HepG2 (cell line): ENCODE data around the gene FAT2. TPM values are rescaled to one million over a fixed set of nuclear protein-coding genes. Genes with fewer than 3 reads are reported as not detected.

ENCODE experiments used
- ATAC-seq: fragments of 200-7000 bp; cut with Tn5 transposase; 3 replicates; pipeline ENCODE4 v1.9.1; 2020; ENCODE audit warnings: mild to moderate bottlenecking, moderate library complexity
- BruUV-seq: library from RNA; stranded (reverse); fragments of 400-500 nt; replicated peaks from 2 replicates; lab custom pipeline; 2021; lab: Mats Ljungman, UMichigan
- CTCF ChIA-PET: fragments of 300-600 bp; formaldehyde crosslinking; extraction: SDS; loops from one replicate; lab custom pipeline; 2021; ENCODE audit warnings: low total read pairs, inconsistent platforms, low intra/inter-chr PET ratio; lab: Yijun Ruan, JAX
- POLR2A ChIA-PET: fragments of 350-600 bp; sonication (Branson Sonifier 250); formaldehyde crosslinking; loops from one replicate; lab custom pipeline; 2020; ENCODE audit warnings: antibody characterized with exemption, inconsistent platforms; lab: Yijun Ruan, JAX
- DNase-seq: peaks from one replicate; pipeline ENCODE4 v3.0.0-alpha.2; 2015; ENCODE audit warnings: low spot score
- FAIRE-seq: peaks from 3 replicates; lab custom pipeline; 2011; peaks lifted over from hg19 to GRCh38; lab: Jason Lieb, UNC
- H2AFZ ChIP-seq: one replicate; pipeline ENCODE4 v1.6.1; 2011; ENCODE audit warnings: low read length, inconsistent platforms
- H3K27ac ChIP-seq: fragments of 300-600 bp; 3 replicates; pipeline ENCODE4 v1.8.0; 2011; ENCODE audit warnings: mixed run types, mild to moderate bottlenecking, mixed read lengths, low read length, inconsistent platforms; ENCODE audit not compliant: insufficient read depth; ENCODE audit errors: extremely low read length
- H3K27me3 ChIP-seq, 2 experiments: fragments of 200-600 bp in 1 of 2; 2 replicates in 1 of 2; 3 replicates in 1 of 2; pipeline versions ENCODE4 v1.6.0 to v1.8.0; 2011; ENCODE audit warnings: low read length in 2 of 2, mild to moderate bottlenecking in 2 of 2, moderate library complexity in 2 of 2, inconsistent platforms in 1 of 2; ENCODE audit not compliant: insufficient read depth in 2 of 2, control insufficient read depth in 1 of 2
- H3K36me3 ChIP-seq, 2 experiments: fragments of 200-600 bp in 1 of 2; replicated peaks in 1 of 2; 2 replicates in 1 of 2; 3 replicates in 1 of 2; pipeline versions ENCODE4 v1.5.1 to v1.8.0; 2011; ENCODE audit warnings: low read length in 2 of 2, inconsistent platforms in 1 of 2; ENCODE audit not compliant: insufficient read depth in 2 of 2, control insufficient read depth in 1 of 2
- H3K4me1 ChIP-seq: 2 replicates; pipeline ENCODE4 v1.5.1; 2012; ENCODE audit warnings: low read length, inconsistent platforms; ENCODE audit not compliant: insufficient read depth
- H3K4me2 ChIP-seq: 2 replicates; pipeline ENCODE4 v1.6.0; 2011; ENCODE audit warnings: low read depth, low read length, inconsistent platforms
- H3K4me3 ChIP-seq, 3 experiments: fragments of 200-600 bp in 1 of 3; sonication (generic), shearing (Covaris generic) in 1 of 3; replicated peaks in 1 of 3; 2 replicates each; pipeline ENCODE4 v1.5.1; 2011 to 2016; ENCODE audit warnings: low read length in 3 of 3, inconsistent platforms in 2 of 3, low read depth in 2 of 3, mild to moderate bottlenecking in 2 of 3, control low read depth in 1 of 3, mixed read lengths in 1 of 3; ENCODE audit not compliant: insufficient read depth in 1 of 3
- H3K79me2 ChIP-seq: one replicate; pipeline ENCODE4 v1.6.1; 2011; ENCODE audit warnings: low read length, inconsistent platforms; ENCODE audit not compliant: insufficient read depth
- H3K9ac ChIP-seq: 2 replicates; pipeline ENCODE4 v1.6.0; 2011; ENCODE audit warnings: mild to moderate bottlenecking, low read depth, low read length, inconsistent platforms; ENCODE audit not compliant: insufficient read depth
- H3K9me3 ChIP-seq: 2 replicates; pipeline ENCODE4 v1.5.1; 2012; ENCODE audit warnings: mild to moderate bottlenecking, low read length
- H4K20me1 ChIP-seq: 2 replicates; pipeline ENCODE4 v1.6.0; 2011; ENCODE audit warnings: inconsistent platforms, mild to moderate bottlenecking, low read length, moderate library complexity; ENCODE audit not compliant: insufficient read depth
- FOSL1 ChIP-seq: sonication (generic); formaldehyde crosslinking; IDR thresholded peaks from 2 replicates; pipeline ENCODE4 v1.9.0; 2021; ENCODE audit warnings: missing genetic modification reagents, borderline replicate concordance
- HMG20B ChIP-seq: conservative IDR thresholded peaks from 2 replicates; pipeline ENCODE4 v1.6.1; 2016; ENCODE audit warnings: missing genetic modification reagents, missing compliant biosample characterization
- KDM3A ChIP-seq: IDR thresholded peaks from 2 replicates; pipeline ENCODE4 v1.6.1; 2018; ENCODE audit warnings: low read depth, missing compliant biosample characterization
- RARG ChIP-seq: sonication (generic); formaldehyde crosslinking; IDR thresholded peaks from 2 replicates; pipeline ENCODE4 v1.4.0; 2020; ENCODE audit warnings: low read depth, mild to moderate bottlenecking, missing genetic modification reagents
- ZBTB7A ChIP-seq: sonication (generic); formaldehyde crosslinking; IDR thresholded peaks from 2 replicates; pipeline ENCODE4 v1.8.0; 2022; ENCODE audit warnings: mild to moderate bottlenecking, missing genetic modification reagents
- ZNF644 ChIP-seq: IDR thresholded peaks from 2 replicates; pipeline ENCODE4 v1.6.1; 2016; ENCODE audit warnings: low read depth
- WGBS: methylation state at CpG from one replicate; pipeline ENCODE4 v1.1.6; 2017; ENCODE audit warnings: low lambda C conversion rate; 5-methylcytosine and 5-hydroxymethylcytosine counted together
- in situ Hi-C: cut with HindIII; loops from 2 replicates; pipeline ENCODE4 v1.10.0; 2017; ENCODE audit warnings: low pct_unique_long_range_greater_than_20kb; ENCODE audit not compliant: extremely low pct_ligation_motif_present
- intact Hi-C: fragments of 100-400 bp; cut with micrococcal nuclease; formaldehyde crosslinking; loops from one replicate; pipeline ENCODE4 v1.10.0; 2022; ENCODE audit not compliant: unreplicated experiment
- polyA plus RNA-seq, 8 experiments: library from polyadenylated mRNA; depleted of rRNA in 3 of 8; stranded (reverse) in 7 of 8; unstranded in 1 of 8; fragments of >200 nt; fragmentation: Illumina TruSeq in 4 of 8; extraction: Trizol in 4 of 8; gene quantifications; 2 replicates each; pipeline versions ENCODE4 v1.2.1 to v1.2.3, GENCODE V29; 2011 to 2016; ENCODE audit warnings: low read depth in 4 of 8, missing spikeins in 1 of 8, mixed read lengths in 1 of 8; ENCODE audit not compliant: insufficient read depth in 1 of 8
- total RNA-seq, 5 experiments: library from RNA; depleted of rRNA; stranded (reverse); fragments of >200 nt; fragmentation: Illumina TruSeq; extraction: Trizol; gene quantifications; 2 replicates each; pipeline ENCODE4 v1.2.3, GENCODE V29; 2016; ENCODE audit warnings: low read depth in 1 of 5
- TF ChIP-seq, protein P1 (sequence below): sonication (generic); formaldehyde crosslinking; IDR thresholded peaks from 2 replicates; pipeline ENCODE4 v1.4.0; 2020; ENCODE audit warnings: mild to moderate bottlenecking, missing genetic modification reagents
- TF ChIP-seq, protein P2 (sequence below): sonication (generic); formaldehyde crosslinking; IDR thresholded peaks from 2 replicates; pipeline ENCODE4 v1.4.0; 2020; ENCODE audit warnings: mild to moderate bottlenecking, missing genetic modification reagents
- TF ChIP-seq, protein P3 (sequence below): sonication (generic); formaldehyde crosslinking; IDR thresholded peaks from 2 replicates; pipeline ENCODE4 v1.8.0; 2022; ENCODE audit warnings: low read depth, missing genetic modification reagents
- TF ChIP-seq, protein P4 (sequence below): sonication (generic); formaldehyde crosslinking; IDR thresholded peaks from 2 replicates; pipeline ENCODE4 v1.4.0; 2020; ENCODE audit warnings: missing genetic modification reagents
- TF ChIP-seq, protein P5 (sequence below): sonication (generic); formaldehyde crosslinking; IDR thresholded peaks from 2 replicates; pipeline ENCODE4 v1.5.0; 2020; ENCODE audit warnings: mild to moderate bottlenecking, missing genetic modification reagents
- TF ChIP-seq, protein P6 (sequence below): sonication (generic); formaldehyde crosslinking; IDR thresholded peaks from 2 replicates; pipeline ENCODE4 v1.4.0; 2020; ENCODE audit warnings: low read depth, missing genetic modification reagents
- TF ChIP-seq, protein P7 (sequence below): sonication (generic); formaldehyde crosslinking; IDR thresholded peaks from 2 replicates; pipeline ENCODE4 v1.5.0; 2020; ENCODE audit warnings: missing genetic modification reagents

Gene FAT2
- total and polyA plus RNA-seq, 2 of the 13 experiments (the other 11 are each of a cell fraction or from before 2014, with no cell fraction given), result not detected

DNA sequence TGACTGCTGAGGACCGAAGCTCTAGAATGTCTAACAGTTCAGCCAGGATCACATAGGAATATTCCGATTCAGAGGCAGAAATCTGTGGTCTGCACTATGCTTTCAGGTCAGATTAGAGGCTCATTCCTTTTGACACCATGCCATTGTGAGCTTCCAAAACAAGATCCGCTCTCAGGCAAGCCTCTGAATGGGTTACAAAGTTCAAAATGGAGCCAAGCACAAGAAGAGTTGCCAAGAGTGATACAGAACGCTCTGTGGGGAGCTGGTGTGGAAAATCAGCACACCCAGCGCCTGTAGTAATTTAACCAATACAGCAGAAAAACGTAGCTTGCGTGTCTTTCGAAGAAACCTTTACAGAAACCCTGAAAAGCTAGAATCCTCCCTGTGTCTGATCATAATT, 33.3 kb upstream of the FAT2 start:
- Histone ChIP-seq H3K9ac (no peak overlapping the region), H3K4me2 (no peak overlapping the region), H3K4me1 (peaks cover under 1% of the 10 kb centered on the region; the same call in 1 of the 2 replicates), H3K4me3 (no peak overlapping the region), H3K27me3 (peaks cover 0 to 41% of the 10 kb centered on the region in 2 experiments; a peak in 3 of 5 replicates), H3K27ac (no peak overlapping the region), H2AFZ (no peak overlapping the region), H3K9me3 (no peaks in the 10 kb centered on the region), H3K79me2 (no peaks in the 10 kb centered on the region), H4K20me1 (no peaks in the 10 kb centered on the region), H3K36me3 (no peaks in the 10 kb centered on the region)
- no TSS peak for BruUV-seq
- ChIA-PET POLR2A (no interaction called here), CTCF (no interaction called here)
- FAIRE-seq (no peak), ATAC-seq (no peak), DNase-seq (no peak)
- 47% methylated on average over 7 of the region's 8 CpGs for WGBS
- intact Hi-C loops (no loop called here), in situ Hi-C loops (no loop called here)
- TF ChIP-seq KDM3A (CRISPR knock-in tag) (no peak), ZNF644 (no peak), FOSL1 (CRISPR knock-in tag) (no peak), ZBTB7A (CRISPR knock-in tag) (no peak), HMG20B (CRISPR knock-in tag) (no peak), RARG (CRISPR knock-in tag) (no peak)
- TF ChIP-seq, protein P1, sequence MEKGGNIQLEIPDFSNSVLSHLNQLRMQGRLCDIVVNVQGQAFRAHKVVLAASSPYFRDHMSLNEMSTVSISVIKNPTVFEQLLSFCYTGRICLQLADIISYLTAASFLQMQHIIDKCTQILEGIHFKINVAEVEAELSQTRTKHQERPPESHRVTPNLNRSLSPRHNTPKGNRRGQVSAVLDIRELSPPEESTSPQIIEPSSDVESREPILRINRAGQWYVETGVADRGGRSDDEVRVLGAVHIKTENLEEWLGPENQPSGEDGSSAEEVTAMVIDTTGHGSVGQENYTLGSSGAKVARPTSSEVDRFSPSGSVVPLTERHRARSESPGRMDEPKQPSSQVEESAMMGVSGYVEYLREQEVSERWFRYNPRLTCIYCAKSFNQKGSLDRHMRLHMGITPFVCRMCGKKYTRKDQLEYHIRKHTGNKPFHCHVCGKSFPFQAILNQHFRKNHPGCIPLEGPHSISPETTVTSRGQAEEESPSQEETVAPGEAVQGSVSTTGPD (CRISPR knock-in tag), result no peak
- TF ChIP-seq, protein P2, sequence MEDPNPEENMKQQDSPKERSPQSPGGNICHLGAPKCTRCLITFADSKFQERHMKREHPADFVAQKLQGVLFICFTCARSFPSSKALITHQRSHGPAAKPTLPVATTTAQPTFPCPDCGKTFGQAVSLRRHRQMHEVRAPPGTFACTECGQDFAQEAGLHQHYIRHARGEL (CRISPR knock-in tag), result no peak
- TF ChIP-seq, protein P3, sequence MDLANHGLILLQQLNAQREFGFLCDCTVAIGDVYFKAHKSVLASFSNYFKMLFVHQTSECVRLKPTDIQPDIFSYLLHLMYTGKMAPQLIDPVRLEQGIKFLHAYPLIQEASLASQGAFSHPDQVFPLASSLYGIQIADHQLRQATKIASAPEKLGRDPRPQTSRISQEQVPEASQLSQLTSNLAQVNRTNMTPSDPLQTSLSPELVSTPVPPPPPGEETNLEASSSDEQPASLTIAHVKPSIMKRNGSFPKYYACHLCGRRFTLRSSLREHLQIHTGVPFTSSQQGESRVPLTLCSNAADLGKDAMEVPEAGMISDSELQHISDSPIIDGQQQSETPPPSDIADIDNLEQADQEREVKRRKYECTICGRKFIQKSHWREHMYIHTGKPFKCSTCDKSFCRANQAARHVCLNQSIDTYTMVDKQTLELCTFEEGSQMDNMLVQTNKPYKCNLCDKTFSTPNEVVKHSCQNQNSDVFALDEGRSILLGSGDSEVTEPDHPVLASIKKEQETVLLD (CRISPR knock-in tag), result no peak
- TF ChIP-seq, protein P4, sequence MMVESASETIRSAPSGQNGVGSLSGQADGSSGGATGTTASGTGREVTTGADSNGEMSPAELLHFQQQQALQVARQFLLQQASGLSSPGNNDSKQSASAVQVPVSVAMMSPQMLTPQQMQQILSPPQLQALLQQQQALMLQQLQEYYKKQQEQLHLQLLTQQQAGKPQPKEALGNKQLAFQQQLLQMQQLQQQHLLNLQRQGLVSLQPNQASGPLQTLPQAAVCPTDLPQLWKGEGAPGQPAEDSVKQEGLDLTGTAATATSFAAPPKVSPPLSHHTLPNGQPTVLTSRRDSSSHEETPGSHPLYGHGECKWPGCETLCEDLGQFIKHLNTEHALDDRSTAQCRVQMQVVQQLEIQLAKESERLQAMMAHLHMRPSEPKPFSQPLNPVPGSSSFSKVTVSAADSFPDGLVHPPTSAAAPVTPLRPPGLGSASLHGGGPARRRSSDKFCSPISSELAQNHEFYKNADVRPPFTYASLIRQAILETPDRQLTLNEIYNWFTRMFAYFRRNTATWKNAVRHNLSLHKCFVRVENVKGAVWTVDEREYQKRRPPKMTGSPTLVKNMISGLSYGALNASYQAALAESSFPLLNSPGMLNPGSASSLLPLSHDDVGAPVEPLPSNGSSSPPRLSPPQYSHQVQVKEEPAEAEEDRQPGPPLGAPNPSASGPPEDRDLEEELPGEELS (CRISPR knock-in tag), result no peak
- TF ChIP-seq, protein P5, sequence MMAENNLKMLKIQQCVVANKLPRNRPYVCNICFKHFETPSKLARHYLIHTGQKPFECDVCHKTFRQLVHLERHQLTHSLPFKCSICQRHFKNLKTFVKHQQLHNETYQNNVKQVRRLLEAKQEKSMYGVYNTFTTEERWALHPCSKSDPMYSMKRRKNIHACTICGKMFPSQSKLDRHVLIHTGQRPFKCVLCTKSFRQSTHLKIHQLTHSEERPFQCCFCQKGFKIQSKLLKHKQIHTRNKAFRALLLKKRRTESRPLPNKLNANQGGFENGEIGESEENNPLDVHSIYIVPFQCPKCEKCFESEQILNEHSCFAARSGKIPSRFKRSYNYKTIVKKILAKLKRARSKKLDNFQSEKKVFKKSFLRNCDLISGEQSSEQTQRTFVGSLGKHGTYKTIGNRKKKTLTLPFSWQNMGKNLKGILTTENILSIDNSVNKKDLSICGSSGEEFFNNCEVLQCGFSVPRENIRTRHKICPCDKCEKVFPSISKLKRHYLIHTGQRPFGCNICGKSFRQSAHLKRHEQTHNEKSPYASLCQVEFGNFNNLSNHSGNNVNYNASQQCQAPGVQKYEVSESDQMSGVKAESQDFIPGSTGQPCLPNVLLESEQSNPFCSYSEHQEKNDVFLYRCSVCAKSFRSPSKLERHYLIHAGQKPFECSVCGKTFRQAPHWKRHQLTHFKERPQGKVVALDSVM, result no peak
- TF ChIP-seq, protein P6, sequence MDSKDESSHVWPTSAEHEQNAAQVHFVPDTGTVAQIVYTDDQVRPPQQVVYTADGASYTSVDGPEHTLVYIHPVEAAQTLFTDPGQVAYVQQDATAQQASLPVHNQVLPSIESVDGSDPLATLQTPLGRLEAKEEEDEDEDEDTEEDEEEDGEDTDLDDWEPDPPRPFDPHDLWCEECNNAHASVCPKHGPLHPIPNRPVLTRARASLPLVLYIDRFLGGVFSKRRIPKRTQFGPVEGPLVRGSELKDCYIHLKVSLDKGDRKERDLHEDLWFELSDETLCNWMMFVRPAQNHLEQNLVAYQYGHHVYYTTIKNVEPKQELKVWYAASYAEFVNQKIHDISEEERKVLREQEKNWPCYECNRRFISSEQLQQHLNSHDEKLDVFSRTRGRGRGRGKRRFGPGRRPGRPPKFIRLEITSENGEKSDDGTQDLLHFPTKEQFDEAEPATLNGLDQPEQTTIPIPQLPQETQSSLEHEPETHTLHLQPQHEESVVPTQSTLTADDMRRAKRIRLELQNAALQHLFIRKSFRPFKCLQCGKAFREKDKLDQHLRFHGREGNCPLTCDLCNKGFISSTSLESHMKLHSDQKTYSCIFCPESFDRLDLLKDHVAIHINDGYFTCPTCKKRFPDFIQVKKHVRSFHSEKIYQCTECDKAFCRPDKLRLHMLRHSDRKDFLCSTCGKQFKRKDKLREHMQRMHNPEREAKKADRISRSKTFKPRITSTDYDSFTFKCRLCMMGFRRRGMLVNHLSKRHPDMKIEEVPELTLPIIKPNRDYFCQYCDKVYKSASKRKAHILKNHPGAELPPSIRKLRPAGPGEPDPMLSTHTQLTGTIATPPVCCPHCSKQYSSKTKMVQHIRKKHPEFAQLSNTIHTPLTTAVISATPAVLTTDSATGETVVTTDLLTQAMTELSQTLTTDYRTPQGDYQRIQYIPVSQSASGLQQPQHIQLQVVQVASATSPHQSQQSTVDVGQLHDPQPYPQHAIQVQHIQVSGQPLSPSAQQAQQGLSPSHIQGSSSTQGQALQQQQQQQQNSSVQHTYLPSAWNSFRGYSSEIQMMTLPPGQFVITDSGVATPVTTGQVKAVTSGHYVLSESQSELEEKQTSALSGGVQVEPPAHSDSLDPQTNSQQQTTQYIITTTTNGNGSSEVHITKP (CRISPR knock-in tag), result no peak
- TF ChIP-seq, protein P7, sequence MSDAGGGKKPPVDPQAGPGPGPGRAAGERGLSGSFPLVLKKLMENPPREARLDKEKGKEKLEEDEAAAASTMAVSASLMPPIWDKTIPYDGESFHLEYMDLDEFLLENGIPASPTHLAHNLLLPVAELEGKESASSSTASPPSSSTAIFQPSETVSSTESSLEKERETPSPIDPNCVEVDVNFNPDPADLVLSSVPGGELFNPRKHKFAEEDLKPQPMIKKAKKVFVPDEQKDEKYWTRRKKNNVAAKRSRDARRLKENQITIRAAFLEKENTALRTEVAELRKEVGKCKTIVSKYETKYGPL, result no peak
